ENCODE results near the gene LSM14B.
A peak's percentile ranks its signal among the peaks of the same experiment; 100 is the strongest.

The LSM14B gene

GRCh38 chr20:62163986-62164762 lies 41.9 kb downstream of the LSM14B start:
- DNase-seq (ENCODE audit: low spot score), result no peak

- DNase-seq (ENCODE audit: low spot score), result no peak
Measured at GRCh38 chr20:62164879-62165761, 42.8 kb downstream of the LSM14B start.

- no peak for DNase-seq (ENCODE audit: low spot score)
Measured at GRCh38 chr20:62165762-62166399, 43.6 kb downstream of the LSM14B start.

- DNase-seq (ENCODE audit: low spot score), result no peak
Measured at GRCh38 chr20:62167474-62167873, 45.2 kb downstream of the LSM14B start.

- peak; percentile 64 for DNase-seq (ENCODE audit: low spot score)
Measured at GRCh38 chr20:62168061-62168460, 45.8 kb downstream of the LSM14B start.

- DNase-seq (ENCODE audit: low spot score), result no peak
Measured at GRCh38 chr20:62168890-62169435, 46.7 kb downstream of the LSM14B start.

GRCh38 chr20:62170536-62170935 lies 48.3 kb downstream of the LSM14B start:
- DNase-seq (ENCODE audit: low spot score), result no peak

GRCh38 chr20:62171245-62171644 lies 49.0 kb downstream of the LSM14B start:
- DNase-seq (ENCODE audit: low spot score), result no peak

GRCh38 chr20:62172666-62173065 lies 50.4 kb downstream of the LSM14B start:
- no peak for DNase-seq (ENCODE audit: low spot score)

GRCh38 chr20:62174021-62174804 lies 51.9 kb downstream of the LSM14B start:
- DNase-seq (ENCODE audit: low spot score), result no peak

GRCh38 chr20:62174870-62175624 lies 52.8 kb downstream of the LSM14B start:
- no peak for DNase-seq (ENCODE audit: low spot score)

- no peak for DNase-seq (ENCODE audit: low spot score)
Measured at GRCh38 chr20:62175711-62176110, 53.4 kb downstream of the LSM14B start.

GRCh38 chr20:62176866-62177265 lies 54.6 kb downstream of the LSM14B start:
- DNase-seq (ENCODE audit: low spot score), result no peak

GRCh38 chr20:62177307-62177706 lies 55.0 kb downstream of the LSM14B start:
- DNase-seq (ENCODE audit: low spot score), result no peak

GRCh38 chr20:62178316-62179161 lies 56.3 kb downstream of the LSM14B start:
- DNase-seq (ENCODE audit: low spot score), result peak; percentile 91

GRCh38 chr20:62179162-62179504 lies 56.9 kb downstream of the LSM14B start:
- no peak for DNase-seq (ENCODE audit: low spot score)

GRCh38 chr20:62181808-62182207 lies 59.5 kb downstream of the LSM14B start:
- no peak for DNase-seq (ENCODE audit: low spot score)

GRCh38 chr20:62182469-62183425 lies 60.5 kb downstream of the LSM14B start, which contains the start of gene MTG2:
Gene MTG2 (plus strand): TSS chr20:62183028. CDS start chr20:62193421, 10,393 bp downstream.
- peak; percentile 96 for DNase-seq (ENCODE audit: low spot score)

Data from cerebellar cortex (tissue), 1 donor.